ENCODE measurements around the gene MVD. TPM values are rescaled to one million over a fixed set of nuclear protein-coding genes. Genes with fewer than 3 reads are reported as not detected.

Gene MVD
- total and polyA plus RNA-seq, 2 of the 13 experiments (the other 11 are each of a cell fraction or from before 2014, with no cell fraction given) = 28.1 to 187 TPM

DNA sequence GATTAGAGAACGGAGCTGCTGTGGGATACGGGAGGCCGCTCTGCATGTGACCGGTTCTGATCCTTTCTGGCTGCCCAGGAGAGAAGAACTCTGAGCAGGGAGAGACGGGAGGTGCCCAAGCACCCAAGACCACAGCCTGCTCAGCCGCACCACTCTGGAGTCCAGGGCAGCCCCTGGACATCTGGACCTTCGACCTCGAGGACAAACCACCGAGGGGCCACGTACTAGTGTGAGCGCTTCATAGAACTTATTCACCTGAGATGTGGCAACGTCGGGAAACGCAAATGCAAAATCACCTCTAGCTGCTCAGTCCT, 37.4 kb upstream of the MVD start (continued):
- TF ChIP-seq, protein P1, sequence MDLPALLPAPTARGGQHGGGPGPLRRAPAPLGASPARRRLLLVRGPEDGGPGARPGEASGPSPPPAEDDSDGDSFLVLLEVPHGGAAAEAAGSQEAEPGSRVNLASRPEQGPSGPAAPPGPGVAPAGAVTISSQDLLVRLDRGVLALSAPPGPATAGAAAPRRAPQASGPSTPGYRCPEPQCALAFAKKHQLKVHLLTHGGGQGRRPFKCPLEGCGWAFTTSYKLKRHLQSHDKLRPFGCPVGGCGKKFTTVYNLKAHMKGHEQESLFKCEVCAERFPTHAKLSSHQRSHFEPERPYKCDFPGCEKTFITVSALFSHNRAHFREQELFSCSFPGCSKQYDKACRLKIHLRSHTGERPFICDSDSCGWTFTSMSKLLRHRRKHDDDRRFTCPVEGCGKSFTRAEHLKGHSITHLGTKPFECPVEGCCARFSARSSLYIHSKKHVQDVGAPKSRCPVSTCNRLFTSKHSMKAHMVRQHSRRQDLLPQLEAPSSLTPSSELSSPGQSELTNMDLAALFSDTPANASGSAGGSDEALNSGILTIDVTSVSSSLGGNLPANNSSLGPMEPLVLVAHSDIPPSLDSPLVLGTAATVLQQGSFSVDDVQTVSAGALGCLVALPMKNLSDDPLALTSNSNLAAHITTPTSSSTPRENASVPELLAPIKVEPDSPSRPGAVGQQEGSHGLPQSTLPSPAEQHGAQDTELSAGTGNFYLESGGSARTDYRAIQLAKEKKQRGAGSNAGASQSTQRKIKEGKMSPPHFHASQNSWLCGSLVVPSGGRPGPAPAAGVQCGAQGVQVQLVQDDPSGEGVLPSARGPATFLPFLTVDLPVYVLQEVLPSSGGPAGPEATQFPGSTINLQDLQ (CRISPR knock-in tag; IDR thresholded peaks at IDR 0.05) = no peak
- peak; percentile 53 for TF ChIP-seq HNF4G (IDR thresholded peaks at IDR 0.05; ENCODE audit: borderline replicate concordance, low read depth, low read length)
- no peak; the same call in 1 of the 2 replicates for TF ChIP-seq HNF4G (CRISPR knock-in tag; IDR thresholded peaks at IDR 0.05; ENCODE audit: borderline replicate concordance, low read depth)
- peak; percentile 30 for TF ChIP-seq ASH2L (IDR thresholded peaks at IDR 0.05; ENCODE audit: insufficient read length, low read depth, low read length)
- no peak for TF ChIP-seq FIP1L1 (IDR thresholded peaks at IDR 0.05; ENCODE audit: borderline replicate concordance, insufficient read depth, low read depth, low read length)
- no peak for TF ChIP-seq ZMYM4 (CRISPR knock-in tag; IDR thresholded peaks at IDR 0.05)
- TF ChIP-seq ZNF33A (CRISPR knock-in tag; IDR thresholded peaks at IDR 0.05; ENCODE audit: borderline replicate concordance) = no peak
- TF ChIP-seq SAP130 (CRISPR knock-in tag; IDR thresholded peaks at IDR 0.05; ENCODE audit: low read depth) = no peak
- TF ChIP-seq, protein P2, sequence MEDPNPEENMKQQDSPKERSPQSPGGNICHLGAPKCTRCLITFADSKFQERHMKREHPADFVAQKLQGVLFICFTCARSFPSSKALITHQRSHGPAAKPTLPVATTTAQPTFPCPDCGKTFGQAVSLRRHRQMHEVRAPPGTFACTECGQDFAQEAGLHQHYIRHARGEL (CRISPR knock-in tag; IDR thresholded peaks at IDR 0.05) = peak; percentile 41; the same call in 1 of the 2 replicates
- TF ChIP-seq AGO1 (IDR thresholded peaks at IDR 0.05; ENCODE audit: low read depth, low read length, poor library complexity, severe bottlenecking) = no peak
- no peak for TF ChIP-seq MZF1 (CRISPR knock-in tag; IDR thresholded peaks at IDR 0.05; ENCODE audit: borderline replicate concordance)
- TF ChIP-seq ZNF136 (CRISPR knock-in tag; IDR thresholded peaks at IDR 0.05; ENCODE audit: low read depth) = no peak
- peak; percentile 18; the same call in 1 of the 2 replicates for TF ChIP-seq HHEX (CRISPR knock-in tag; IDR thresholded peaks at IDR 0.05)
- TF ChIP-seq, protein P3, sequence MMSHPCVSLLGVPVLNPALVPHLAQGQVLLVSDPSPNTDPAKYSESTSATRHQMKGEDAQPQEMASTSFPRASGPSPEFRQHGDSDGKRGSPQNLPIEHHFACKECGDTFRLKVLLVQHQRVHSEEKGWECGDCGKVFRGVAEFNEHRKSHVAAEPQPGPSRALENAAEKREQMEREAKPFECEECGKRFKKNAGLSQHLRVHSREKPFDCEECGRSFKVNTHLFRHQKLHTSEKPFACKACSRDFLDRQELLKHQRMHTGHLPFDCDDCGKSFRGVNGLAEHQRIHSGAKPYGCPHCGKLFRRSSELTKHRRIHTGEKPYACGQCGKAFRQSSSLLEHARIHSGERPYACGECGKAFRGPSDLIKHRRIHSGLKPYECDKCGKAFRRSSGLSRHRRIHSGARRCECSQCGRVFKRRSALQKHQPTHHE (CRISPR knock-in tag; IDR thresholded peaks at IDR 0.05; ENCODE audit: borderline replicate concordance) = no peak
- no peak for TF ChIP-seq YY1 (IDR thresholded peaks at IDR 0.05; ENCODE audit: insufficient read depth, insufficient replicate concordance, low read depth, low read length)
- TF ChIP-seq, protein P4, sequence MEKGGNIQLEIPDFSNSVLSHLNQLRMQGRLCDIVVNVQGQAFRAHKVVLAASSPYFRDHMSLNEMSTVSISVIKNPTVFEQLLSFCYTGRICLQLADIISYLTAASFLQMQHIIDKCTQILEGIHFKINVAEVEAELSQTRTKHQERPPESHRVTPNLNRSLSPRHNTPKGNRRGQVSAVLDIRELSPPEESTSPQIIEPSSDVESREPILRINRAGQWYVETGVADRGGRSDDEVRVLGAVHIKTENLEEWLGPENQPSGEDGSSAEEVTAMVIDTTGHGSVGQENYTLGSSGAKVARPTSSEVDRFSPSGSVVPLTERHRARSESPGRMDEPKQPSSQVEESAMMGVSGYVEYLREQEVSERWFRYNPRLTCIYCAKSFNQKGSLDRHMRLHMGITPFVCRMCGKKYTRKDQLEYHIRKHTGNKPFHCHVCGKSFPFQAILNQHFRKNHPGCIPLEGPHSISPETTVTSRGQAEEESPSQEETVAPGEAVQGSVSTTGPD (CRISPR knock-in tag; IDR thresholded peaks at IDR 0.05) = 0 out of 2 replicates have a peak, but pooled peaks have one; percentile 28
- TF ChIP-seq, protein P5, sequence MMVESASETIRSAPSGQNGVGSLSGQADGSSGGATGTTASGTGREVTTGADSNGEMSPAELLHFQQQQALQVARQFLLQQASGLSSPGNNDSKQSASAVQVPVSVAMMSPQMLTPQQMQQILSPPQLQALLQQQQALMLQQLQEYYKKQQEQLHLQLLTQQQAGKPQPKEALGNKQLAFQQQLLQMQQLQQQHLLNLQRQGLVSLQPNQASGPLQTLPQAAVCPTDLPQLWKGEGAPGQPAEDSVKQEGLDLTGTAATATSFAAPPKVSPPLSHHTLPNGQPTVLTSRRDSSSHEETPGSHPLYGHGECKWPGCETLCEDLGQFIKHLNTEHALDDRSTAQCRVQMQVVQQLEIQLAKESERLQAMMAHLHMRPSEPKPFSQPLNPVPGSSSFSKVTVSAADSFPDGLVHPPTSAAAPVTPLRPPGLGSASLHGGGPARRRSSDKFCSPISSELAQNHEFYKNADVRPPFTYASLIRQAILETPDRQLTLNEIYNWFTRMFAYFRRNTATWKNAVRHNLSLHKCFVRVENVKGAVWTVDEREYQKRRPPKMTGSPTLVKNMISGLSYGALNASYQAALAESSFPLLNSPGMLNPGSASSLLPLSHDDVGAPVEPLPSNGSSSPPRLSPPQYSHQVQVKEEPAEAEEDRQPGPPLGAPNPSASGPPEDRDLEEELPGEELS (CRISPR knock-in tag; IDR thresholded peaks at IDR 0.05) = no peak
- no peak for TF ChIP-seq HES4 (CRISPR knock-in tag; IDR thresholded peaks at IDR 0.05; ENCODE audit: borderline replicate concordance)
- TF ChIP-seq MEIS2 (CRISPR knock-in tag; IDR thresholded peaks at IDR 0.05) = no peak
- TF ChIP-seq TCF12 (IDR thresholded peaks at IDR 0.05) = no peak
- TF ChIP-seq TCF12 (CRISPR knock-in tag; IDR thresholded peaks at IDR 0.05) = 0 out of 2 replicates have a peak, but pooled peaks have one; percentile 55
- TF ChIP-seq ESRRA (CRISPR knock-in tag; IDR thresholded peaks at IDR 0.05; ENCODE audit: low read depth) = no peak
- TF ChIP-seq SRSF1 (optimal IDR thresholded peaks at IDR 0.05; ENCODE audit: low read depth, low read length) = no peak
- no peak for TF ChIP-seq ZNF776 (CRISPR knock-in tag; IDR thresholded peaks at IDR 0.05)

Measured in HepG2 (cell line).